Ramos (cell line): ENCODE results near the gene PTPRN2.
"Not testable (repeated sequence)": the region's sequence is repeated elsewhere in the genome, so short reads cannot be mapped to it uniquely, and the experiment has no call there.

Experiments used
- in situ Hi-C: fragments of 300-500 bp; cut with MboI; formaldehyde crosslinking; loops from one replicate; pipeline ENCODE4 v1.14.3; 2022; ENCODE audit warnings: low sequenced_read_pairs; ENCODE audit not compliant: unreplicated experiment

The PTPRN2 gene

GRCh38 chr7:157786375-157787274 is 801.0 kb downstream of the PTPRN2 start:
- in situ Hi-C loops, result no loop called here

GRCh38 chr7:157785486-157786186 is 802.0 kb downstream of the PTPRN2 start:
- in situ Hi-C loops, result no loop called here

GRCh38 chr7:157784979-157785441 is 802.6 kb downstream of the PTPRN2 start:
- in situ Hi-C loops, result no loop called here

GRCh38 chr7:157784041-157784835 is 803.4 kb downstream of the PTPRN2 start:
- in situ Hi-C loops, result no loop called here

GRCh38 chr7:157782041-157782440 is 805.6 kb downstream of the PTPRN2 start:
- in situ Hi-C loops, result no loop called here

- in situ Hi-C loops, result no loop called here
Measured at GRCh38 chr7:157780721-157781120, 806.9 kb downstream of the PTPRN2 start.

DNA sequence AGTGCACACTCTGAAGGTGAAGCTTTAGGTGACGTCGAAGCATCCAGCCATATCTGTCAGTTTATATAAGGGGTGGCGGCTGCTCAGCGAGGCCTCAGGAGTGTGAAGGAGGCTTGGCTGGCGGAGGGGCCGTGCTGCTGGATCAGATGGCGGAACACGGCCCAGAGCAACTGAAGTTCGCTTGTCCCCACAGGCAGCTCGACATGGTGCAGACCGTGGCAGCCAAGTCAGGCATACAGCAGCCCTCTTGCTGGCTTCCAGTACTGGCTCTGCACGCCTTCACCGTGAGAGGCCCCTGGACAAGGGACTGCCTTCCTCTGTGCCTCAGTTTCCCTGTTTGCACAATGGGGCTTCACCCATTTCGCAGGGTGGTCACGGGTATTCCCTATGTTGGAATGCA is 807.3 kb downstream of the PTPRN2 start:
- in situ Hi-C loops, result no loop called here

GRCh38 chr7:157779206-157779605 is 808.4 kb downstream of the PTPRN2 start:
- in situ Hi-C loops, result no loop called here

GRCh38 chr7:157777194-157777762 is 810.3 kb downstream of the PTPRN2 start:
- in situ Hi-C loops, result not testable (repeated sequence)

DNA sequence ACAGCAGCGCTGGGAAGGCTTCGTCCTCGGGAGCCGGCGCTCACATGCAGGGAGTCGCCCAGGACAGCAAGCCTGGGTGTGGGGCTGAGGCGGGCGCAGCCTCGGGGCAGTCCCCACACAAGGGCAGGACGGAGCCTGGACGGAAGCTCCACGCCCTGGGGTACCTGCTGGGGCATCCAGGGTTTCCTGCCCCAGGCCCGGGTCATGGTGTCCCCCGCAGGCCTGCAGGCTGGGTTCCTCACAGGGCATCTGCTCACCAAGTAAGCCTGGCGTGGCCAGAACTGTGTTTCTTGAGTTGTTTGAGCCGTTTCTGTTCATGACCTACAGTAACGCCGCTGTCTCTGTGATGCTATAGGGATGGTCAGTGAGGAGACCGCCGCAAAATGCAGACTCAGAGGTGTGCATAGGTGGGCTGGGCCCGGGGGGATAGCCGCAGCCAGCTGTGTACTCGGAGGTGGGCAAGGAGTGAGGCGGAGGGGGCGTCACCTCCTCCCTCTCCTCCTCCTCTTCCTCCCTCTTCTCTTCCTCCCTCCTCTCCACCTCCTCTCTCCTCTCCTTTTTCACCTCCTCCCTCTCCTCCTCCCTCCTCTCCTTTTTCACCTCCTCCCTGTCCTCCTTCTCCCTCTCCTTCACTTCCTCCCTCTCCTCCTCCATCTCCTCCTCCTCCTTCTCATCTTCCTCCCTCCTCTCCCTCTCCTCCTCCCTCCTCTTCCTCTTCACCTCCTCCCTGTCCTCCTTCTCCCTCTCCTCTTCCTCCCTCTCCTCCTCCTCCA is 811.9 kb downstream of the PTPRN2 start:
- in situ Hi-C loops, result no loop called here

- in situ Hi-C loops, result no loop called here
Measured at GRCh38 chr7:157775021-157775559, 812.5 kb downstream of the PTPRN2 start.

DNA sequence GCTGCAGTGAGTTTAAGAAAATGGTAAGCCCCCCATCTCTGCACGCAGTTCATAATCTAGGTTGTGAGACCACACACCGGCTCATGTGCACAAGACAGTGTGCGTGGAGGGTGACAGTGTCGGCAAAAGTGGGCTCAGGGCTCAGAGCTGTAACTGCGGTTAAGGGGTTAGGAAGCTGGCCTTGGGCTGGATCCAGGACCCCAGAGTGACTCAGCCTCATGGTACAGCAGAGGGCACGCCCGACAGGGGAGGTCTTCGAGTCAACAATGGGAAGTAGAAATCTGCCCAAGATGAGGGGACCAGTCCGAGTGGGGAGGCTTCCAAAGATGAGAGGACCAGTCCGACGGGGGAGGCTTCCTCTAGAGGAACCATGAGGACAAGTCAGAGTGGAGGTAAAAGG is 813.1 kb downstream of the PTPRN2 start:
- in situ Hi-C loops, result no loop called here

DNA sequence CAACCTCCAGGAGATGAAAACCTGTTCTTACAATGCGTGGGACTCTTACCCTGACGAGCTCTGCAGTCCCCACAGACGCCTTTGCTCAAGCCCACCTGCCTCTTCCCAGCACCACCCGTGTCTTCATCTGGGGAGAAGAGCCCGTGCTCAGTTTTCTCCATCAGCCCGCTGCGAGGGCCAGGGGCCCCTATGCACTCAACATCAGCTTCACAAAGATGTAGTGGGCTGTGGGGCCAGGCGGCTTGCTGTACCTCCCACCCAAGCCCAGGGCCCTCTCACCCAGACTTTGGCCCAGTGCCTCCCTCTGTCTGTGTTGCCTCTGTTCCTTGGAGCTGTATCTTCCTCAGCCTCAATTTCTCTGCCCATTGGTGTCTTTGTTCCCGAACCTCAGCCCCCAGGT is 814.3 kb downstream of the PTPRN2 start:
- in situ Hi-C loops, result no loop called here

GRCh38 chr7:157772486-157773130 is 815.0 kb downstream of the PTPRN2 start:
- in situ Hi-C loops, result no loop called here

DNA sequence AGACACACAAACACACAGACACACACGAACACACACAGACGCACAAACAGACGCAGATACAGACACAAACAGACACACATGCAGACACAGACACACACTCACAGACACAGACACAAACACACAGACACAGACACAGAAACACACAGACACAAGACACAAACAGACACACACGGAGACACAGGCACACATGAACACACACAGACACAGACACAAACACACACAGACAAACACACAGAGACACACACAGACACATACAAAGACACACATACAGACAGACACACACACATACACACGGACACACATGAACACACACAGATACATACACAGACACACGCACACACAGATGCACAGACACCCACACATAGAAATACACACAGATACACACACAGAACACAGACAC is 815.9 kb downstream of the PTPRN2 start:
- in situ Hi-C loops, result no loop called here

DNA sequence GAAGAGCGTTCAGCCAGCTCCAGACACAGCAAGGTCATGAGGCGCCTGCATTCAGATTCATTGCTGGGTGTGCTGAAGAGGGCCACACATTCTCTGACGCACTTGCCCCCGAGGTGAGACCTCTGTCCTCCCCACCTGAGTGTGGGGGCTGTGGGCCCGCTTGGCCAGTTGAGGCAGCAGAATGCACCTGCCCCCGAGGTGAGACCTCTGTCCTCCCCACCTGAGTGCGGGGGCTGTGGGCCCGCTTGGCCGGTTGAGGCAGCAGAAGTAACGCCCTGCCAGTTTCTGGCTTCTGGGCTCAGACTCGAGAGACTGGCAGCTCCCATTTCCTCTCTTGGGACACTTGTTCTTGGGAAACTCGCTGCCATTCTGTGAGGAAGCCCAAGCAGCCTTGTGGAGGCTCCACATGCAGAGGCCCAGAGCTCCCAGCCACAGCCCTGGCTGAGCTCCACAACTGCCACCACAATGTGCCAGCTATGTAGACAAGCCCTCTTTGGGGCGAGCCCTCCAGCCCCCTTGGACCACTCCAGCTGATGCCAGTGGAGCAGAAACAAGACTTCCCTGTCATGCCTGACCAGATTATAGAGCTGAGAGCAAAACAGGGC is 816.8 kb downstream of the PTPRN2 start:
- in situ Hi-C loops, result no loop called here

GRCh38 chr7:157769526-157770215 is 818.0 kb downstream of the PTPRN2 start:
- in situ Hi-C loops, result no loop called here

DNA sequence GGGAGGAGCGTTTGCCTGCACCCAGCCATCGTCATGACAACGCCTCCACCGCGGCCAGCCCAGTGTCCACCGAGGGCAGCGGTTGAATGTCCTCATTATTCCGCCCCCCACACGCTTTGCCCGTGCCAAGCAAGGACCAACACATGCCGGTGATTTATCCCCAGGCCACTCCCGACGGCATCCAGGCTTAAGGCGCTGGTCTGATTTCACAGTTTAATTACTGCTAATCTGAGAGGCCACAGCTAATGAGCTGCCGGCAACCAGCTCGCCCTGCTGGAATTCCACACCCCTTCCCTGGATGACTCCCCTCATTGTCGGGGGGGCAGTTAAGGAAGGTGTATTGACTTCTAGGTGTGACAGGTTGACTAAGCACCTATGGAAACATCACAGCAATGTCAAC is 818.5 kb downstream of the PTPRN2 start:
- in situ Hi-C loops, result no loop called here
